ENCODE results near the gene THAP6. TPM values are rescaled to one million over a fixed set of nuclear protein-coding genes. Genes with fewer than 3 reads are reported as not detected.

THAP6 gene
- total and polyA plus RNA-seq, 2 donors (not counting 3 experiments of a cell fraction or from before 2014, with no cell fraction given) = 2.1 to 6.8 TPM

- ChIA-PET POLR2A (no interaction called here), CTCF (no interaction called here)
- H3K27ac ChIP-seq (ENCODE audit: insufficient read depth, low read depth, low read length) = no peak overlapping the region
- H3K4me2 ChIP-seq (ENCODE audit: insufficient read depth, low read length) = no peak overlapping the region
- no peaks in the 10 kb centered on the region for H3K4me1 ChIP-seq (ENCODE audit: control insufficient read depth, extremely low read depth, insufficient read depth, low read length)
- intact Hi-C loops (cut with micrococcal nuclease) = loop anchor here (10.0 kb wide), 1 partner anchor 596 kb away; no protein-coding TSS in a partner anchor
- no peak overlapping the region for H2AFZ ChIP-seq (ENCODE audit: low read depth, low read length)
- no TSS peak for BruUV-seq (replicated peaks)
- no peak for FAIRE-seq
- no peaks in the 10 kb centered on the region for H3K9me3 ChIP-seq (replicated peaks; ENCODE audit: control insufficient read depth, insufficient read depth, low read length)
- DNase-seq (ENCODE audit: low read depth, low spot score) = no peak
- no peaks in the 10 kb centered on the region for H3K9me1 ChIP-seq (replicated peaks; ENCODE audit: control insufficient read depth, extremely low read depth, insufficient read depth, low read length)
- H4K20me1 ChIP-seq (replicated peaks; ENCODE audit: control insufficient read depth, extremely low read depth, insufficient read depth, low read length) = no peaks in the 10 kb centered on the region
- no peaks in the 10 kb centered on the region for H3K79me2 ChIP-seq (ENCODE audit: control insufficient read depth, insufficient read depth, low read length)
- no peaks in the 10 kb centered on the region for H3K36me3 ChIP-seq (ENCODE audit: control insufficient read depth in 2 of 2, extremely low read depth in 1 of 2, insufficient read depth in 2 of 2, low read length in 2 of 2)
- H3K9ac ChIP-seq (replicated peaks; ENCODE audit: extremely low read depth, insufficient read depth, low read length) = no peak overlapping the region
- H3K4me3 ChIP-seq (replicated peaks in 1 of 3; ENCODE audit: insufficient read depth in 1 of 3, low read depth in 1 of 3, low read length in 3 of 3) = no peak overlapping the region
- dilution Hi-C loops (cut with MboI; ENCODE audit: extremely low pct_ligation_motif_present, low sequenced_read_pairs) = no loop called here
- TF ChIP-seq MYC (IDR thresholded peaks at IDR 0.05; ENCODE audit: low read depth, low read length) (no peak), EZH2 (IDR thresholded peaks at IDR 0.05; ENCODE audit: borderline replicate concordance, low read depth, low read length, severe bottlenecking) (no peak), GATA2 (IDR thresholded peaks at IDR 0.05; ENCODE audit: insufficient read depth, insufficient read length, low read depth, low read length) (no peak), POLR2AphosphoS5 (IDR thresholded peaks at IDR 0.05; ENCODE audit: insufficient read depth, low read depth, low read length) (no peak), POLR2A (IDR thresholded peaks at IDR 0.05; ENCODE audit: low read depth, low read length) (no peak), JUN (IDR thresholded peaks at IDR 0.05; ENCODE audit: borderline replicate concordance, insufficient read depth, insufficient read length, low read depth) (no peak), FOS (IDR thresholded peaks at IDR 0.05; ENCODE audit: borderline replicate concordance, insufficient read depth, low read length) (no peak), CTCF (IDR thresholded peaks at IDR 0.05; ENCODE audit: extremely low read depth in 1 of 2, insufficient read depth in 1 of 2, low read depth in 1 of 2, low read length in 2 of 2) (no peak), MAX (IDR thresholded peaks at IDR 0.05; ENCODE audit: insufficient read depth, insufficient read length) (no peak)
- H3K27me3 ChIP-seq (ENCODE audit: control insufficient read depth in 2 of 2, insufficient read depth in 2 of 2, low read length in 2 of 2) = no peaks in the 10 kb centered on the region
Measured at GRCh38 chr4:75470738-75471137, 43.5 kb upstream of the THAP6 start.

All from endothelial cell of umbilical vein (primary cell).